ENCODE measurements around the gene ZNF791.
A peak's percentile ranks its signal among the peaks of the same experiment; 100 is the strongest.
"Not testable (repeated sequence)": the region's sequence is repeated elsewhere in the genome, so short reads cannot be mapped to it uniquely, and the experiment has no call there.

The ZNF791 gene

GRCh38 chr19:12610540-12611360 lies at the start of gene ZNF791, which contains the start of gene ZNF490:
ZNF791 (plus strand) TSS chr19:12610920; CDS start chr19:12611080, 160 bp downstream.
ZNF490 (minus strand) TSS chr19:12610813; CDS start chr19:12610680, 133 bp downstream.
- peak; percentile 93 for DNase-seq

GRCh38 chr19:12564016-12564664 lies 46.6 kb upstream of the ZNF791 start:
- peak; percentile 96 for DNase-seq

- not testable (repeated sequence) for DNase-seq
These were observed 44.3 kb upstream of the ZNF791 start for GRCh38 chr19:12566380-12566779.

GRCh38 chr19:12567951-12568350 lies 42.8 kb upstream of the ZNF791 start:
- no peak for DNase-seq

DNA sequence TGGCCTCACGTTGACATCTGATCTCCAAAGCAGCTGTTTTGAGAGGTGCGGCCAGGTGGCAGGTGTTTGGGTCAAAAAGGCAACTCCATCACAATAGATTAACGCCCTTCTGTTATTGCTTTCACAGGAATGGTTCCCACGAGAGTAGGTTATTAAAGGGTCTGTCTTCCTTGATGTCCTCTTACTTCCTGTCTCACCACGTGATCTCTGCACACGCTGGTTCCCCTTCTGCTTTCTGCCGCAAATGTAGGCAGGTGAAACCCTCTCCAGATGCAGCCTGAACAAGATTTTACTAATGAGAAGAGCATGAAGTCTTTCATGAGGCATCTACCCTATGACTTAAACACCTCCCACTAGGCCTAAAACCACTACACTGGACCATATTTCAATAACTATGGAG lies 36.7 kb upstream of the ZNF791 start:
- no peak for DNase-seq

DNA sequence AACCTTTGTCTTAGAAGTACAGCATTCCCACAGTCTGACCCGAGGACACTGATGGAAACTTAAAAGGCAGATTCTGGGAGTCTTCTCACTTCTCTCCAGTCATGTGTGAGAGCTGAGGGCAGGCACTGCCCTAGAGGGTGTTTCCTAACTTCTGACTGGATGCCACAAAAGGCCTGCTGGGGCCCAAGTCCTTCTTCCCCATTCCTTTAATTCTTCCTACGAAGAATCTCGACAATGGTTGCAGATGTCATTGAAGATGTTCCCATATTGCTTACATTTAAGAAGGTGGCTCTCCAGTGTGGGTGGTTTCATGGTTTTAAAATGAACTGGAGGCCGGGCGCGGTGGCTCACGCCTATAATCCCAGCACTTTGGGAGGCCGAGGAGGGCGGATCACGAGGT lies 32.1 kb upstream of the ZNF791 start:
- DNase-seq: no peak

GRCh38 chr19:12580180-12580694 lies 30.5 kb upstream of the ZNF791 start:
- DNase-seq: no peak

DNA sequence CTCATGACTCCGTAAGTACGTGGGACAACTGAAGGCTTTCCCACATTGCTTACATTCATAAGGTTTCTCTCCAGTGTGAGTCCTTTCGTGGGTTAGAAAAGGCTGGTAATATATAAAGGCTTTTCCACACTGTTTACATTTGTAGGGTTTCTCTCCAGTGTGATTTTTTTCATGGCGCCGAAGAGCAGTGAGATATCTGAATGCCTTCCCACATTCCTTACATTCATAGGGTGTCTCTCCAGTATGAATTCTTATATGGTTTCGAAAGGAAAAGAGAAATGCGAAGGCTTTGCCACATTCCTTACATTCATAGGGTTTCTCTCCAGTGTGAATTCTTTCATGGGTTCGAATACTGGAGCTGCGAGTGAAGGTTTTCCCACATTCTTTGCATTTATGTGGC lies 29.6 kb upstream of the ZNF791 start:
- DNase-seq: no peak

- no peak for DNase-seq
These were observed 14.2 kb upstream of the ZNF791 start for GRCh38 chr19:12596485-12596884.

DNA sequence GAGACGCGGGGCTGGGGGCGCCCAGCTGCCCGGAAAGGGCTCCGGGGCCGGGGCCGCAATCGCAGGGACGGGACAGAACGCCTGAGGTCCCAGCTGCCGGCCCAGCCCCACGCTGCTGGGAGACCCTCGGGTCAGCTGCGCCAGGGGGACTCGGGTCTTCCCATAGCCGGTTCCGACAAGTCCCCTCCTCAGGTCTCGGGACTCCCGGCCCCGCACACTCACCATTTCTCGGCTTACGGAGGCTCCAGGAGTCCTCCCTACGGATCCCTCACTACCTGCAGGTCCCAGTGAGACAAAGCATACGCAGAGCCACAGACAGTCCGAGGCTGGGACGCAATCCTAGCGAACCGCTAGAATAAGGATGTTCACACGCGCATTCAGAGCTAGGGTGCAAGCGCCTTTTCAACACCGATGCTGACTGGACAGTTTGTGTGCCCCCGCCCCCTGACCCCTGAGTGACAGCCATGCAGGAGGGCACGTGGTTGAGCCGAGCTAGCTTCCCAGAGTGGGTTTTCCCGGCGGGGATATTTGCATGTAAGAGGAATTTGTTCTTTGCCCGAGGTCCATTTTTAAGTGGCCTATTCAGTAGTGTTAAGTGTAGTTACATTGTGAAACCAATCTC lies 13.7 kb upstream of the ZNF791 start:
- DNase-seq: no peak

DNA sequence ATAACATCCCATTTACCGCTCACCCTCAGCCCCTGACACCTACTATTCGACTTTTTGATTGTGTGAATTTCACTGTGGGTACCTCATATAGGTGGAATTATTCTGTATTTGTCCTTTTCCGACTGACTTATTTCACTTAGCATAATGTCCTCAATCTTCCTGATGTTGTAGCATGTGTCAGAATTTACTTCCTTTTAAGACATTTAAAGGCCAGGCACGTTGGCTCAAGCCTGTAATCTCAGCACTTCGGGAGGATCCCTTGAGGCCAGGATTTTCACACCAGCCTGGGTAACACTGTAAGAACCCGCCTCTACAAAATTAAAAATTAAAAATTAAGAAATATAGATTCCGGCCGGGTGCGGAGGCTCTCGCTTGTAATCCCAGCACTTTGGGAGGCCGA lies 13.1 kb upstream of the ZNF791 start:
- no peak for DNase-seq

- no peak for DNase-seq
These were observed 7.0 kb upstream of the ZNF791 start for GRCh38 chr19:12603714-12604113.

- DNase-seq: no peak
These were observed 3.9 kb upstream of the ZNF791 start for GRCh38 chr19:12606796-12607195.

DNA sequence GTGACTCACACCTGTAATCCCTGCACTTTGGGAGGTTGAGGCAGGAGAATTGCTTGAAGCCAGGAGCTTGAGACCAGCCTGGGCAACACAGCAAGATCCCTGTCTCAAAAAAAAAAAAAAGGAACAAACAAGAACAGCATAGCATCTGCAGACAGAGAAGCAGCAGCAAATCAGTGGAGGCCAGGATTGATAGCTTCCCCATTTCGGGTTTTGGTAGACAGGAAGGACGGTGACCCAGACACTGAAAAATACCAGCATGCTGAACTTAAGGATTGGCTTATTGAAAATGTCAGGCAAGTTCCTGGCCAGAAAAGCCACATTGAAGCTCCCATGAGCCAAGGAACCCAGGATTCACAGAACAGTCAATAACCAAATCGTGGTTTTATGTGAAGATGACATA lies 3.1 kb upstream of the ZNF791 start:
- no peak for DNase-seq

DNA sequence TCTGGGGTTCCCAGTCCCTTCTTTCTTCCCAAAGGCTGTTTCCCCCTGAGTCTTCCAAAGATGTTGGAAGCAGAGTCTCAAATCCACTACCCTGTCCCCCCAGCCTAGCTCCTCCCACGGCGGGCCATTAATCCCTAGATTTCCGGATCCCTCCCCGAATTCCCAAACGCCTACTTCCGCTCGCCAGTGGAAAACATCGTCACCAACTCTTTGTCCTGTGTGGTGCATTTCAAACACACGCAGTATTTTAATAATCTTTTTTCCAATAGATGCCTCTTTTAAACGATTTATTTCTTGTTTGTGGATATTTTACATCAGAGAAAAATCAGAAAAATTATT lies 610 bp downstream of the ZNF791 start:
- DNase-seq: no peak

GRCh38 chr19:12617646-12618045 lies 6.9 kb downstream of the ZNF791 start:
- DNase-seq: no peak

GRCh38 chr19:12621253-12622024 lies 10.7 kb downstream of the ZNF791 start:
- not testable (repeated sequence) for DNase-seq

DNA sequence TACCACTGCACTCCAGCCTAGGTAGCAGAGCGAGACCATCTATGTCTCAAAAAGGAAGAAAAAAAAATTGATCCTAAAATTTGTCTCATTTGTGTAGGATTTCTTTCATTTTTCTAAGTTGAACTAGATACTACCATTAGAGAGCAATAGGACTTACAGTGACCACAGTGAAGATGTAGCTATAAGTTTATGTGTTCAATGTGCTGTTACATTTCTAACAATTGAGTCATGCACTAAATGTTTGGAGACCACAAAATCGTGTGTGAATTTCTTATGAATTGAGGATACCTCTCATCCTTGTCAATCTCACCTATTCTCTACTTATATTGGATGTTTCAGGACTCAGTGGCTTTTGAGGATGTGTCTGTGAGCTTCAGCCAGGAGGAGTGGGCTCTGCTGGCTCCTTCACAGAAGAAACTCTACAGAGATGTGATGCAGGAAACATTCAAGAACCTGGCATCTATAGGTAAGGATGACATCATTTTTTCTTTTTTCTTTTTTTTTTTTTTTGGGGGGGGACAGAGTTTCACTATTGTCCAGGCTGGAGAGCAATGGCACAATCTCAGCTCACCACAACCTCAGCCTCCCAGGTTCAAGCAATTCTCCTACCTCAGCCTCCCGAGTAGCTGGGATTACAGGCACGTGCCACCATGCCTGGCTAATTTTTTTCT lies 12.8 kb downstream of the ZNF791 start:
- no peak for DNase-seq

- no peak for DNase-seq
These were observed 16.2 kb downstream of the ZNF791 start for GRCh38 chr19:12626958-12627357.

DNA sequence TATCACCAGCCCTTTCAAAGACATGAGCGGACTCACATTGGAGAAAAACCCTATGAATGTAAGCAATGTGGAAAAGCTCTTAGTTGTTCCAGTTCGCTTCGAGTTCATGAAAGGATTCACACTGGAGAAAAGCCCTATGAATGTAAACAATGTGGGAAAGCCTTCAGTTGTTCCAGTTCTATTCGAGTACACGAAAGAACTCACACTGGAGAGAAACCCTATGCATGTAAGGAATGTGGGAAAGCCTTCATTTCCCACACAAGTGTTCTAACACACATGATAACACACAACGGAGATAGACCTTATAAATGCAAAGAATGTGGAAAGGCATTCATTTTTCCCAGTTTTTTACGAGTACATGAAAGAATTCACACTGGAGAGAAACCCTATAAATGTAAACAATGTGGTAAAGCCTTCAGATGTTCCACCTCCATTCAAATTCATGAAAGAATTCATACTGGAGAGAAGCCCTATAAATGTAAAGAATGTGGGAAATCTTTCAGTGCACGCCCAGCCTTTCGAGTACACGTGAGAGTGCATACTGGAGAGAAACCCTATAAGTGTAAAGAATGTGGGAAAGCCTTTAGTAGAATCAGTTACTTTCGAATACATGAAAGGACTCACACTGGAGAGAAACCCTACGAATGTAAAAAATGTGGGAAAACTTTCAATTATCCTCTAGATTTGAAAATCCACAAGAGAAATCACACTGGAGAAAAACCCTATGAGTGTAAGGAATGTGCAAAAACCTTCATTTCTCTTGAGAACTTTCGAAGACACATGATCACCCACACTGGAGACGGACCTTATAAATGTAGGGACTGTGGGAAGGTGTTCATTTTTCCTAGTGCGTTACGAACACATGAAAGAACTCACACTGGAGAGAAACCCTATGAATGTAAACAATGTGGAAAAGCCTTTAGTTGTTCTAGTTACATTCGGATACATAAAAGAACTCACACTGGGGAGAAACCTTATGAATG lies 17.6 kb downstream of the ZNF791 start:
- DNase-seq: no peak

DNA sequence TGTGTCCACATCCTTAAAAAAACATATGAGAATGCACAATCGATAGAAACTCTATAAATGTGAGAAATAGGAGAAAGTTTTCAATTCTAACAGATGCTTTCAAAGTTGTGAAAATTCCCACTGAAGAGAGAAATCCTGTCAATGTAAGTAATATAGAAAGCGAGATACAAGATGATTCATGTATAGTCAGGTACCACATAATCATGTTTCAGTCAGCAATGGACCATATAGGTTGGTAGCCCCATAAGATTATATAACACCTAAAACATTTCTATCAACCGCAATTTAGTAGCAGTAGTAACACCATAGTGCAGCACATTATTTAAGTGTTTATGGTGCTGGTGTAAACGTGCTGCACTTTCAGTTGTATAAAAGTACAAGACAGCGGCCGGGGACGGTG lies 18.5 kb downstream of the ZNF791 start:
- no peak for DNase-seq

Data from activated T-cell treated with anti-CD3 and anti-CD28 coated beads, Interleukin-2, amount 50 U/mL, for 1 hour (primary cell).